Esophagus muscularis mucosa (tissue), 4 donors: ENCODE results near the gene HIBCH. TPM values are rescaled to one million over a fixed set of nuclear protein-coding genes. Genes with fewer than 3 reads are reported as not detected.
A peak's percentile ranks its signal among the peaks of the same experiment; 100 is the strongest.

Experiments used
- DNase-seq: peaks from one replicate; pipeline ENCODE4 v3.0.0-alpha.2; 2017; ENCODE audit errors: extremely low spot score
- H3K27ac ChIP-seq, 4 donors: fragments of 200-600 bp; sonication (generic); replicated peaks in 1 of 4; 1 replicate in 3 of 4; 2 replicates in 1 of 4; pipeline ENCODE4 v1.5.1; 2016 to 2019; ENCODE audit warnings: mild to moderate bottlenecking in 1 of 4
- H3K27me3 ChIP-seq, 4 donors: fragments of 200-600 bp; sonication (generic); one replicate each; pipeline versions ENCODE4 v1.5.1 to v1.6.0; 2016 to 2019
- H3K36me3 ChIP-seq, 4 donors: fragments of 200-600 bp; sonication (generic); one replicate each; pipeline ENCODE4 v1.5.1; 2016 to 2019
- H3K4me1 ChIP-seq, 4 donors: fragments of 200-600 bp; sonication (generic); one replicate each; pipeline ENCODE4 v1.5.1; 2016 to 2019
- H3K4me3 ChIP-seq, 4 donors: fragments of 200-600 bp; sonication (generic); 1 replicate in 2 of 4; 2 replicates in 2 of 4; pipeline ENCODE4 v1.5.1; 2016 to 2019; ENCODE audit warnings: mild to moderate bottlenecking in 4 of 4, moderate library complexity in 1 of 4
- H3K9me3 ChIP-seq, 4 donors: fragments of 200-600 bp; sonication (generic); 1 replicate in 3 of 4; 2 replicates in 1 of 4; pipeline ENCODE4 v1.5.1; 2016 to 2019
- CTCF ChIP-seq, 3 experiments: fragments of 200-600 bp in 2 of 3; fragments of 450-650 bp in 1 of 3; sonication (generic) in 2 of 3; IDR thresholded peaks; one replicate each; pipeline ENCODE4 v1.5.1; 2017 to 2019; ENCODE audit warnings: antibody characterized with exemption in 3 of 3, mild to moderate bottlenecking in 2 of 3, moderate library complexity in 1 of 3
- EP300 ChIP-seq: sonication (generic); formaldehyde crosslinking; IDR thresholded peaks from one replicate; pipeline ENCODE4 v1.6.1; 2017; ENCODE audit warnings: antibody characterized with exemption
- POLR2A ChIP-seq: fragments of 450-650 bp; IDR thresholded peaks from one replicate; pipeline ENCODE4 v1.6.1; 2017; ENCODE audit warnings: antibody characterized with exemption, moderate library complexity, mild to moderate bottlenecking, low read depth
- POLR2AphosphoS5 ChIP-seq, 2 donors: sonication (generic); formaldehyde crosslinking; IDR thresholded peaks; one replicate each; pipeline ENCODE4 v1.6.1; 2017; ENCODE audit warnings: antibody characterized with exemption in 2 of 2
- WGBS: methylation state at CpG from one replicate; pipeline ENCODE4 v1.1.5; 2018; 5-methylcytosine and 5-hydroxymethylcytosine counted together
- intact Hi-C: fragments of 100-400 bp; cut with DNase I; formaldehyde crosslinking; loops from one replicate; pipeline ENCODE4 v1.15.1; 2023
- total RNA-seq, 4 donors: library from RNA; depleted of rRNA; stranded (reverse); fragments of >200 nt; gene quantifications; one replicate each; pipeline versions ENCODE4 v1.1.0 to v1.2.1, GENCODE V29; 2016

Gene HIBCH
- total RNA-seq, 4 donors from 2014 or later: 12.3 to 20.2 (median 15.5) TPM

GRCh38 chr2:190214426-190215194 is 105.0 kb downstream of the HIBCH start:
- H3K4me1 ChIP-seq: peaks cover 17 to 38% (median 30%) of the 10 kb centered on the region in 4 donors
- H3K4me3 ChIP-seq: no peak overlapping the region
- H3K27me3 ChIP-seq: no peaks in the 10 kb centered on the region
- no peak for DNase-seq
- peaks cover 0 to 23% (median 0%) of the 10 kb centered on the region in 4 donors for H3K36me3 ChIP-seq
- H3K27ac ChIP-seq: peak overlapping the region in 3 of 4 donors; percentile 12 to 38 (median 22)
- intact Hi-C loops: no loop called here
- no peak for TF ChIP-seq EP300
- no peak for TF ChIP-seq POLR2A
- TF ChIP-seq POLR2AphosphoS5 (IDR thresholded peaks at IDR 0.05): no peak
- no peak for TF ChIP-seq CTCF (IDR thresholded peaks at IDR 0.05)
- 56% methylated on average over 7 of the region's 7 CpGs for WGBS
- H3K9me3 ChIP-seq: no peaks in the 10 kb centered on the region

- TF ChIP-seq POLR2AphosphoS5 (IDR thresholded peaks at IDR 0.05) (no peak), POLR2A (no peak), EP300 (no peak), CTCF (IDR thresholded peaks at IDR 0.05) (no peak)
- DNase-seq: no peak
- peaks cover 0 to 16% (median 0%) of the 10 kb centered on the region in 4 donors for H3K36me3 ChIP-seq
- H3K4me1 ChIP-seq: peaks cover 17 to 38% (median 30%) of the 10 kb centered on the region in 4 donors
- H3K9me3 ChIP-seq: no peaks in the 10 kb centered on the region
- H3K27ac ChIP-seq: no peak overlapping the region
- H3K27me3 ChIP-seq: no peaks in the 10 kb centered on the region
- 90% methylated on average over 19 of the region's 19 CpGs for WGBS
- intact Hi-C loops: no loop called here
- no peak overlapping the region for H3K4me3 ChIP-seq
Observed at GRCh38 chr2:190213441-190214335, 105.9 kb downstream of the HIBCH start.

- peaks cover 0 to 13% (median 0%) of the 10 kb centered on the region in 4 donors for H3K36me3 ChIP-seq
- no peaks in the 10 kb centered on the region for H3K9me3 ChIP-seq
- DNase-seq: no peak
- 95% methylated on average over 2 of the region's 2 CpGs for WGBS
- no peak overlapping the region for H3K27ac ChIP-seq
- no peak for TF ChIP-seq EP300
- TF ChIP-seq POLR2A: no peak
- TF ChIP-seq POLR2AphosphoS5 (IDR thresholded peaks at IDR 0.05): no peak
- no peak for TF ChIP-seq CTCF (IDR thresholded peaks at IDR 0.05)
- intact Hi-C loops: no loop called here
- H3K4me3 ChIP-seq: no peak overlapping the region
- H3K4me1 ChIP-seq: peaks cover 13 to 22% (median 21%) of the 10 kb centered on the region in 4 donors
- H3K27me3 ChIP-seq: no peaks in the 10 kb centered on the region
Observed at GRCh38 chr2:190210471-190210870, 109.2 kb downstream of the HIBCH start.

- no peak for DNase-seq
- Histone ChIP-seq H3K36me3 (peaks cover 0 to 13% (median 2%) of the 10 kb centered on the region in 4 donors), H3K27me3 (no peaks in the 10 kb centered on the region), H3K4me1 (peaks cover 8 to 15% (median 12%) of the 10 kb centered on the region in 4 donors), H3K9me3 (no peaks in the 10 kb centered on the region), H3K27ac (no peak overlapping the region), H3K4me3 (no peak overlapping the region)
- 97% methylated on average over 5 of the region's 5 CpGs for WGBS
- TF ChIP-seq CTCF (IDR thresholded peaks at IDR 0.05) (no peak), EP300 (no peak), POLR2A (no peak), POLR2AphosphoS5 (IDR thresholded peaks at IDR 0.05) (no peak)
- intact Hi-C loops: no loop called here
Observed at GRCh38 chr2:190209559-190209958, 110.1 kb downstream of the HIBCH start.
